ENCODE measurements around the gene PAX7. TPM values are rescaled to one million over a fixed set of nuclear protein-coding genes. Genes with fewer than 3 reads are reported as not detected.

The PAX7 gene
- total and polyA plus RNA-seq, 9 of the 15 experiments (the other 6 are each of a cell fraction or from before 2014, with no cell fraction given): not detected

DNA sequence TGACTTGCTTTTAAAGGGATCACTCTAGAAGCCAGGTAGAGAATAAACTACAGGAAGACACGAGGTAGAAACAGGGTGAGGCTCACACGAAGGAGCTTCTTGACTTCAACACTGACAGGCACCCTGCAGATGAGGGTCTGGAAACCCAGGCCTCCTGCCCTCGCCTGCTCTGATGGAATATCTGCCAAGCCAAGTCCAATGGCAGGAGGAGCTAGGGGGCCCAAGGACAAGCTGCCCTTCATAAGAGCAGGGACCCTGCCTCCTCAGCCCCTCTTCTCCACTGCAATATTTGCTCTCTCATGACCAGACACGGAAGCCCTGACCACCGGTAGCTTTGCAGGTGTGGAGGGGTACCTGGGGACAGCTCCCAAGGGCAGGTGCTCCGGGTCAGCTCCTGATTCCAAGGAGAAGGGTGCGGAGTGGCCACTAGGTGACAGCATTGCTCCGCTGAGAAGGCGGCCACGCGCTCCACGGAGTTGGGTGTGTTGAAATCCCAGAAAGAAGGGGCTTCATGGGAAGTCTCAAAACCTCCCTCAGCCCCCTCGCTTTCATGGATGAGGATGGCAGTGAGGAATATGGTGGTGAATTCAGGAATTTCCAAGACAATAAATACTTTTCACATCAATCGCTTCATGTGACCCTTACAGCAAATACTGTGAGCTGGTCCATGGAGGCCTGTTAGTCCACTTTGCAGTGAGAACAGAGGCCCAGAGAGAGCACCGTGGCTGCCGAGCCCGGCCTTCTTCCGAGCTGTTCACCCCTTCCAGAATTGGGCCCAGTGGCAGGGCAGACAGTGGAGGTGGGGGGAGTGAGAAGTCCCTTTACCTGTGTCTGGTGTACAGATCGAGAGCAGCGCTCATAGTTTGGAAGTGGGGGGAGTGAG lies 33.2 kb upstream of the PAX7 start (continued):
- peak; percentile 87 to 98 for TF ChIP-seq RAD21 (CRISPR knock-in tag; conservative IDR thresholded peaks at IDR 0.05 in 1 of 2, IDR thresholded peaks at IDR 0.05 in 1 of 2)
- TF ChIP-seq ATF7 (IDR thresholded peaks at IDR 0.05): 0 out of 2 replicates have a peak, but pooled peaks have one; percentile 12
- 0 out of 2 replicates have a peak, but pooled peaks have one; percentile 19 for TF ChIP-seq ZNF24 (IDR thresholded peaks at IDR 0.05)
- TF ChIP-seq ZFX (CRISPR knock-in tag; IDR thresholded peaks at IDR 0.05): no peak
- TF ChIP-seq SMC3 (conservative IDR thresholded peaks at IDR 0.05; ENCODE audit: insufficient read depth, low read depth, low read length): peak; percentile 99
- TF ChIP-seq JUND (IDR thresholded peaks at IDR 0.05; ENCODE audit: borderline replicate concordance, low read depth, low read length): peak; percentile 32; the same call in 1 of the 2 replicates
- no peak for TF ChIP-seq JUND (tag; IDR thresholded peaks at IDR 0.05; ENCODE audit: borderline replicate concordance, low read depth, low read length)
- peak; percentile 71; the same call in 1 of the 2 replicates for TF ChIP-seq CC2D1A (IDR thresholded peaks at IDR 0.05)
- 0 out of 2 replicates have a peak, but pooled peaks have one; percentile 17 for TF ChIP-seq ESRRA (IDR thresholded peaks at IDR 0.05; ENCODE audit: borderline replicate concordance, low read depth)
- no peak for TF ChIP-seq POLR2AphosphoS2 (IDR thresholded peaks at IDR 0.05; ENCODE audit: low read length)
- TF ChIP-seq, protein P1, sequence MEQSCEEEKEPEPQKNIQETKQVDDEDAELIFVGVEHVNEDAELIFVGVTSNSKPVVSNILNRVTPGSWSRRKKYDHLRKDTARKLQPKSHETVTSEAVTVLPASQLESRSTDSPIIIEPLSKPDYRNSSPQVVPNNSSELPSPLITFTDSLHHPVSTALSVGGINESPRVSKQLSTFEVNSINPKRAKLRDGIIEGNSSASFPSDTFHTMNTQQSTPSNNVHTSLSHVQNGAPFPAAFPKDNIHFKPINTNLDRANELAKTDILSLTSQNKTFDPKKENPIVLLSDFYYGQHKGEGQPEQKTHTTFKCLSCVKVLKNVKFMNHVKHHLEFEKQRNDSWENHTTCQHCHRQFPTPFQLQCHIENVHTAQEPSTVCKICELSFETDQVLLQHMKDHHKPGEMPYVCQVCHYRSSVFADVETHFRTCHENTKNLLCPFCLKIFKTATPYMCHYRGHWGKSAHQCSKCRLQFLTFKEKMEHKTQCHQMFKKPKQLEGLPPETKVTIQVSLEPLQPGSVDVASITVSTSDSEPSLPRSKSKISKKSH (CRISPR knock-in tag; IDR thresholded peaks at IDR 0.05): no peak
- TF ChIP-seq CEBPB (tag; IDR thresholded peaks at IDR 0.05): peak; percentile 90
- TF ChIP-seq, protein P2, sequence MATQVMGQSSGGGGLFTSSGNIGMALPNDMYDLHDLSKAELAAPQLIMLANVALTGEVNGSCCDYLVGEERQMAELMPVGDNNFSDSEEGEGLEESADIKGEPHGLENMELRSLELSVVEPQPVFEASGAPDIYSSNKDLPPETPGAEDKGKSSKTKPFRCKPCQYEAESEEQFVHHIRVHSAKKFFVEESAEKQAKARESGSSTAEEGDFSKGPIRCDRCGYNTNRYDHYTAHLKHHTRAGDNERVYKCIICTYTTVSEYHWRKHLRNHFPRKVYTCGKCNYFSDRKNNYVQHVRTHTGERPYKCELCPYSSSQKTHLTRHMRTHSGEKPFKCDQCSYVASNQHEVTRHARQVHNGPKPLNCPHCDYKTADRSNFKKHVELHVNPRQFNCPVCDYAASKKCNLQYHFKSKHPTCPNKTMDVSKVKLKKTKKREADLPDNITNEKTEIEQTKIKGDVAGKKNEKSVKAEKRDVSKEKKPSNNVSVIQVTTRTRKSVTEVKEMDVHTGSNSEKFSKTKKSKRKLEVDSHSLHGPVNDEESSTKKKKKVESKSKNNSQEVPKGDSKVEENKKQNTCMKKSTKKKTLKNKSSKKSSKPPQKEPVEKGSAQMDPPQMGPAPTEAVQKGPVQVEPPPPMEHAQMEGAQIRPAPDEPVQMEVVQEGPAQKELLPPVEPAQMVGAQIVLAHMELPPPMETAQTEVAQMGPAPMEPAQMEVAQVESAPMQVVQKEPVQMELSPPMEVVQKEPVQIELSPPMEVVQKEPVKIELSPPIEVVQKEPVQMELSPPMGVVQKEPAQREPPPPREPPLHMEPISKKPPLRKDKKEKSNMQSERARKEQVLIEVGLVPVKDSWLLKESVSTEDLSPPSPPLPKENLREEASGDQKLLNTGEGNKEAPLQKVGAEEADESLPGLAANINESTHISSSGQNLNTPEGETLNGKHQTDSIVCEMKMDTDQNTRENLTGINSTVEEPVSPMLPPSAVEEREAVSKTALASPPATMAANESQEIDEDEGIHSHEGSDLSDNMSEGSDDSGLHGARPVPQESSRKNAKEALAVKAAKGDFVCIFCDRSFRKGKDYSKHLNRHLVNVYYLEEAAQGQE (IDR thresholded peaks at IDR 0.05; ENCODE audit: borderline replicate concordance): peak; percentile 90
- TF ChIP-seq, protein P2 (CRISPR knock-in tag; IDR thresholded peaks at IDR 0.05; ENCODE audit: low read depth): no peak
- TF ChIP-seq, protein P3, sequence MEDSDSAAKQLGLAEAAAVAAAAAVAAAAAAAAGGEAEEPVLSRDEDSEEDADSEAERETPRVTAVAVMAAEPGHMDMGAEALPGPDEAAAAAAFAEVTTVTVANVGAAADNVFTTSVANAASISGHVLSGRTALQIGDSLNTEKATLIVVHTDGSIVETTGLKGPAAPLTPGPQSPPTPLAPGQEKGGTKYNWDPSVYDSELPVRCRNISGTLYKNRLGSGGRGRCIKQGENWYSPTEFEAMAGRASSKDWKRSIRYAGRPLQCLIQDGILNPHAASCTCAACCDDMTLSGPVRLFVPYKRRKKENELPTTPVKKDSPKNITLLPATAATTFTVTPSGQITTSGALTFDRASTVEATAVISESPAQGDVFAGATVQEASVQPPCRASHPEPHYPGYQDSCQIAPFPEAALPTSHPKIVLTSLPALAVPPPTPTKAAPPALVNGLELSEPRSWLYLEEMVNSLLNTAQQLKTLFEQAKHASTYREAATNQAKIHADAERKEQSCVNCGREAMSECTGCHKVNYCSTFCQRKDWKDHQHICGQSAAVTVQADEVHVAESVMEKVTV (CRISPR knock-in tag; IDR thresholded peaks at IDR 0.05): peak; percentile 91
